ENCODE results near the gene ASTN2.
"Not testable (repeated sequence)": the region's sequence is repeated elsewhere in the genome, so short reads cannot be mapped to it uniquely, and the experiment has no call there.

Gene ASTN2

GRCh38 chr9:117072216-117072615 is 342.6 kb downstream of the ASTN2 start:
- no peak for DNase-seq

- not testable (repeated sequence) for DNase-seq
Observed at GRCh38 chr9:117071673-117072207, 343.1 kb downstream of the ASTN2 start.

- no peak for DNase-seq
Observed at GRCh38 chr9:117063721-117064471, 351.0 kb downstream of the ASTN2 start.

GRCh38 chr9:117060963-117061362 is 353.9 kb downstream of the ASTN2 start:
- no peak for DNase-seq

- no peak for DNase-seq
Observed at GRCh38 chr9:117050007-117050406, 364.9 kb downstream of the ASTN2 start.

GRCh38 chr9:117046666-117047327 is 368.1 kb downstream of the ASTN2 start:
- no peak for DNase-seq

- DNase-seq = no peak
Observed at GRCh38 chr9:117044241-117044640, 370.6 kb downstream of the ASTN2 start.

- DNase-seq = no peak
Observed at GRCh38 chr9:117043159-117043558, 371.7 kb downstream of the ASTN2 start.

- no peak for DNase-seq
Observed at GRCh38 chr9:117035546-117035945, 379.3 kb downstream of the ASTN2 start.

- no peak for DNase-seq
Observed at GRCh38 chr9:117034866-117035265, 380.0 kb downstream of the ASTN2 start.

GRCh38 chr9:117030254-117030768 is 384.5 kb downstream of the ASTN2 start:
- no peak for DNase-seq

- no peak for DNase-seq
Observed at GRCh38 chr9:117029341-117029740, 385.5 kb downstream of the ASTN2 start.

GRCh38 chr9:117028103-117028858 is 386.6 kb downstream of the ASTN2 start:
- no peak for DNase-seq

GRCh38 chr9:117021906-117022305 is 393.0 kb downstream of the ASTN2 start:
- DNase-seq = no peak

- no peak for DNase-seq
Observed at GRCh38 chr9:117018966-117019617, 395.8 kb downstream of the ASTN2 start.

GRCh38 chr9:117017414-117017985 is 397.4 kb downstream of the ASTN2 start:
- DNase-seq = no peak

GRCh38 chr9:117014061-117014460 is 400.8 kb downstream of the ASTN2 start:
- no peak for DNase-seq

GRCh38 chr9:117013440-117013995 is 401.3 kb downstream of the ASTN2 start:
- DNase-seq = no peak

GRCh38 chr9:117010061-117010460 is 404.8 kb downstream of the ASTN2 start:
- DNase-seq = no peak

- DNase-seq = no peak
Observed at GRCh38 chr9:117008876-117009275, 406.0 kb downstream of the ASTN2 start.

GRCh38 chr9:117008461-117008860 is 406.4 kb downstream of the ASTN2 start:
- no peak for DNase-seq

- DNase-seq = no peak
Observed at GRCh38 chr9:117002686-117003085, 412.2 kb downstream of the ASTN2 start.
